ENCODE measurements around the gene GNB1. TPM values are rescaled to one million over a fixed set of nuclear protein-coding genes. Genes with fewer than 3 reads are reported as not detected.

GNB1 gene
- polyA plus RNA-seq, 1 experiment, result 400 TPM

DNA sequence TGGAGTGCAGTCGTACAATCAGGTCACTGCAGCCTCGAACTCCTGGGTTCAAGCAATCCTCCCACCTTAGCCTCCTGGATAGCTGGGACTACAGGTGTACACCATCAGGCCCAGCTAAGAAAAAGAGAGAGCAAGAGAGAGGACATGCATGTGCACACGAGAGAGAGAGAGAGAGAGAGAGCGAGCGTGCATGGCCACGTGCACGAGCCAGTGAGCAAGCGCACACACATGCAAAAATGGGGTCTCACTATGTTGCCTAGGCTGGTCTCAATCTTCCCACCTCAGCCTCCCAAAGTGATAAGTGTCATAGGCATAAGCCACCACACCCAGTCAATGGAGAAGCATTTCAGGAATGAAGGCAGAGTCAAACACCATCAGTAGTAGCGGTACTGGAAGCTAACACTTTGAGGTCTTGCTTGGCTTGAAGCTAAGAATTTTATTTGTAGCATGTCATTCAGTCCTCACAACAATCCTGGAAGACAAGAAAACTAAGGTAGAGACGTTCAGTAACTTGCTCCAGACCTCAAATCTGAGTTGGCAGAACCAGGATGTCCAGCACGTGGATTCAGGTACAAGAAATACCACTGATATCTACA, 14.5 kb downstream of the GNB1 start:
- H3K27me3 ChIP-seq (ENCODE audit: control insufficient read depth, insufficient read depth, low read length), result no peaks in the 10 kb centered on the region
- CTCF ChIA-PET, result no interaction called here

DNA sequence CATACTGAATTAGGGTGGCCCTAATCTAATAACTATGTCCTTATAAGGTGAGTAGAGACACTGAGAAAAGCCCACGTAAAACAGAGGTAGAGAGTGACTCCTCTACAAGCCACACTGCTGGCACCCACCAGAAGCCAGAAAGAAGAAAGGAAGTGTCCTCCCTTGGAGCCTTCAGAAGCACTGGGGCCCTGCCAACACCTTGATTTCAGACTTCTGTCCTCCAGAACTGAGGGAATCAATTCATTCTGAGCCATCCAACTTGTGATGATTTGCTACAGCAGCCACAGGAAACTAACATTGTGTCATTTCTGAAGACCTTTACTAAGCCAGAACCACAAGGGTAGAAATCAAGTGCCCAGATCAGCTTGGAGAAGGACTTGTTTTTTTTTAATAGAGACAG, 15.0 kb downstream of the GNB1 start:
- TF ChIP-seq, protein P1, sequence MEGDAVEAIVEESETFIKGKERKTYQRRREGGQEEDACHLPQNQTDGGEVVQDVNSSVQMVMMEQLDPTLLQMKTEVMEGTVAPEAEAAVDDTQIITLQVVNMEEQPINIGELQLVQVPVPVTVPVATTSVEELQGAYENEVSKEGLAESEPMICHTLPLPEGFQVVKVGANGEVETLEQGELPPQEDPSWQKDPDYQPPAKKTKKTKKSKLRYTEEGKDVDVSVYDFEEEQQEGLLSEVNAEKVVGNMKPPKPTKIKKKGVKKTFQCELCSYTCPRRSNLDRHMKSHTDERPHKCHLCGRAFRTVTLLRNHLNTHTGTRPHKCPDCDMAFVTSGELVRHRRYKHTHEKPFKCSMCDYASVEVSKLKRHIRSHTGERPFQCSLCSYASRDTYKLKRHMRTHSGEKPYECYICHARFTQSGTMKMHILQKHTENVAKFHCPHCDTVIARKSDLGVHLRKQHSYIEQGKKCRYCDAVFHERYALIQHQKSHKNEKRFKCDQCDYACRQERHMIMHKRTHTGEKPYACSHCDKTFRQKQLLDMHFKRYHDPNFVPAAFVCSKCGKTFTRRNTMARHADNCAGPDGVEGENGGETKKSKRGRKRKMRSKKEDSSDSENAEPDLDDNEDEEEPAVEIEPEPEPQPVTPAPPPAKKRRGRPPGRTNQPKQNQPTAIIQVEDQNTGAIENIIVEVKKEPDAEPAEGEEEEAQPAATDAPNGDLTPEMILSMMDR (IDR thresholded peaks at IDR 0.05; ENCODE audit: low read depth, low read length), result no peak

More for the DNA sequence above, 14.5 kb downstream of the GNB1 start:
- POLR2A ChIA-PET, result no interaction called here
- TF ChIP-seq, protein P1 (IDR thresholded peaks at IDR 0.05; ENCODE audit: low read depth, low read length), result no peak
- DNase-seq (ENCODE audit: low read depth, low spot score), result no peak
- Histone ChIP-seq H3K4me3 (ENCODE audit: low read depth, low read length) (no peak overlapping the region), H3K9me3 (ENCODE audit: control insufficient read depth, insufficient read depth, low read length) (peaks cover 5% of the 10 kb centered on the region; the same call in 1 of the 2 replicates), H3K27ac (ENCODE audit: low read depth, low read length) (no peak overlapping the region)

DNA sequence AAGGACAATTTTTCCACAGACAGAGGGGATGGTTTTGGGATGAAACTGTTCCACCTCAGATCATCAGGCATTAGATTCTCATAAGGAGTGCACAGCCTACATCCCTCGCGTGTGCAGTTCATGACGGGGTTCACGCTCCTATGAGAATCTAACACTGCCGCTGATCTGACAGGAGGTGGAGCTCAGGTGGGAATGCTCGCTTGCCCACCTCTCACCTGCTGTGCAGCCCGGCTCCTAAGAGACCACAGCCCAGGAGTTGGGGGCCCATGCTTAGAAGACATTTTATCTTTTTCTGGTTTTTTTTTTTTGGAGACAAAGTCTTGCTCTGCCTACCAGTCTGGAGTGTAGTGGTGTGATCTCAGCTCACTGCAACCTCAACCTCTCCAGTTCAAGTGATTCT, 16.0 kb downstream of the GNB1 start:
- CTCF ChIA-PET, result interaction anchor here (0.6 to 1.3 kb wide), 3 partner anchors 9 to 34 kb away, joined by 3 to 7 read pairs (median 5); no protein-coding TSS in a partner anchor
- TF ChIP-seq, protein P1 (IDR thresholded peaks at IDR 0.05; ENCODE audit: low read depth, low read length), result no peak
- H3K9me3 ChIP-seq (ENCODE audit: control insufficient read depth, insufficient read depth, low read length), result peaks cover 5% of the 10 kb centered on the region; the same call in 1 of the 2 replicates
- H3K4me3 ChIP-seq (ENCODE audit: low read depth, low read length), result no peak overlapping the region
- H3K27me3 ChIP-seq (ENCODE audit: control insufficient read depth, insufficient read depth, low read length), result no peaks in the 10 kb centered on the region
- DNase-seq (ENCODE audit: low read depth, low spot score), result no peak
- POLR2A ChIA-PET, result interaction anchor here (1.1 kb wide), 1 partner anchor 11 kb away, joined by 9 read pairs; no protein-coding TSS in a partner anchor
- no peak overlapping the region for H3K27ac ChIP-seq (ENCODE audit: low read depth, low read length)

More for the DNA sequence above, 15.0 kb downstream of the GNB1 start:
- Histone ChIP-seq H3K27me3 (ENCODE audit: control insufficient read depth, insufficient read depth, low read length) (no peaks in the 10 kb centered on the region), H3K9me3 (ENCODE audit: control insufficient read depth, insufficient read depth, low read length) (peaks cover 5% of the 10 kb centered on the region; the same call in 1 of the 2 replicates), H3K4me3 (ENCODE audit: low read depth, low read length) (no peak overlapping the region), H3K27ac (ENCODE audit: low read depth, low read length) (no peak overlapping the region)
- no peak for DNase-seq (ENCODE audit: low read depth, low spot score)
- ChIA-PET POLR2A (no interaction called here), CTCF (no interaction called here)

DNA sequence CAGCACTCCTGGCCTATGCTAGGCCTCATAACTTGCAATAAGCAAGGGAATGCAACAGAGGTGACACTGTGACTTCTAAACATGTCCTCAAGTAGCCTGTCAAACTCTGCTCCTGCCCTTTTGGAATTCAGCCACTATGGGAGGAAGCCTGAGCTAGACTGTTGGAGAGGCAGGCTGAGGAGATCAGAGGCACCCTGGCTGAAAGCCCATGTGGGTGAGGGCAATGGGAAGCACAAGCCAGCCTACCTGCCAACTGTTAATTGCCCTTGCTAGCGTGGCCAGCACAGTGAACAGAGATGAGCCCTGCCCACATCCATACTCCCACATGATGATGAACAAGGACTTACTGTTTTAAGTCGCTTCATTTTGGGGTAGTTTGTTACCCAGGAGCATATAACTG, 17.7 kb downstream of the GNB1 start:
- ChIA-PET POLR2A (no interaction called here), CTCF (no interaction called here)
- Histone ChIP-seq H3K9me3 (ENCODE audit: control insufficient read depth, insufficient read depth, low read length) (peaks cover 5% of the 10 kb centered on the region; the same call in 1 of the 2 replicates), H3K27me3 (ENCODE audit: control insufficient read depth, insufficient read depth, low read length) (no peaks in the 10 kb centered on the region), H3K27ac (ENCODE audit: low read depth, low read length) (no peak overlapping the region), H3K4me3 (ENCODE audit: low read depth, low read length) (no peak overlapping the region)
- DNase-seq (ENCODE audit: low read depth, low spot score), result no peak
- TF ChIP-seq, protein P1 (IDR thresholded peaks at IDR 0.05; ENCODE audit: low read depth, low read length), result no peak

DNA sequence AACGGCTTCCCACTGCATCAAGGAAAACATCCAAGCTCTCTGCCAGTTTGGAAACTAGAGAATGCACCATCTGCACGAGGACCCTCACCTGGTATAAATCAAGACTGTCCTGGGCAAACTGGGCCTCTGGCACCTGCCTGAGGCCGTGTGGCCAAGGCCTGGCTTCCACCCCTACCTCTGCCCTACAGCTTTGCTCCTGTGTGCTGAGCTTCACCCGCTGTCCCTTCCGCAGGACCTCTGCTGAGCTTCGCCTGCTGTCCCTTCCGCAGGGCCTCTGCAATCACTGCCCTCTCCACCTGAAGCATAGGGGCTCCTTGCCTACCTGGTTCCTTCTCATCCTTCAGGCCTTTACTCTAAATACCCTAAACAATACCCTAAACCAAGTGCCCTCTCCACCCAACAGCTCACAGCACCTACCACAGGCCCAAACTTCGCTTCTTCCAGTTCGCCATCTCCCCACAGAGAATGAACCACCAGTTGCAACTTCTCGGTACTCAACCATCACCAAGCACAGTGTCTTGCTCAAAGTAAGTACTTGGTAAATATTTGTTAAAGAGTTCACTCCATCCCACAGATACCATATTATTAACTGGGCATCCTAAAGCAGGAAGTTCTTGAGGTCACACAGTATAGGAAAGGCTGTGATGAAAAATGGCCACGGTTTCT, 18.4 kb downstream of the GNB1 start:
- ChIA-PET CTCF (no interaction called here), POLR2A (interaction anchor here (1.6 kb wide), 1 partner anchor 9 kb away, joined by 3 read pairs; no protein-coding TSS in a partner anchor)
- TF ChIP-seq, protein P1 (IDR thresholded peaks at IDR 0.05; ENCODE audit: low read depth, low read length), result no peak
- Histone ChIP-seq H3K27me3 (ENCODE audit: control insufficient read depth, insufficient read depth, low read length) (no peaks in the 10 kb centered on the region), H3K27ac (ENCODE audit: low read depth, low read length) (no peak overlapping the region), H3K4me3 (ENCODE audit: low read depth, low read length) (no peak overlapping the region), H3K9me3 (ENCODE audit: control insufficient read depth, insufficient read depth, low read length) (peaks cover 5% of the 10 kb centered on the region; the same call in 1 of the 2 replicates)
- no peak for DNase-seq (ENCODE audit: low read depth, low spot score)

Measured in AG04450 (cell line).